Stimulated activated CD4-positive, alpha-beta T cell treated with anti-CD3 and anti-CD28 coated beads, Interleukin-12 subunit alpha, Interleukin-12 subunit beta, amount 100 ng/mL, for 24 hours (primary cell): ENCODE measurements around the gene MAB21L4.

ENCODE experiments used
- DNase-seq, 2 experiments: peaks; one replicate each; pipeline ENCODE4 v3.0.0-alpha.2; 2020; ENCODE audit warnings: low read depth in 2 of 2

MAB21L4 gene

DNA sequence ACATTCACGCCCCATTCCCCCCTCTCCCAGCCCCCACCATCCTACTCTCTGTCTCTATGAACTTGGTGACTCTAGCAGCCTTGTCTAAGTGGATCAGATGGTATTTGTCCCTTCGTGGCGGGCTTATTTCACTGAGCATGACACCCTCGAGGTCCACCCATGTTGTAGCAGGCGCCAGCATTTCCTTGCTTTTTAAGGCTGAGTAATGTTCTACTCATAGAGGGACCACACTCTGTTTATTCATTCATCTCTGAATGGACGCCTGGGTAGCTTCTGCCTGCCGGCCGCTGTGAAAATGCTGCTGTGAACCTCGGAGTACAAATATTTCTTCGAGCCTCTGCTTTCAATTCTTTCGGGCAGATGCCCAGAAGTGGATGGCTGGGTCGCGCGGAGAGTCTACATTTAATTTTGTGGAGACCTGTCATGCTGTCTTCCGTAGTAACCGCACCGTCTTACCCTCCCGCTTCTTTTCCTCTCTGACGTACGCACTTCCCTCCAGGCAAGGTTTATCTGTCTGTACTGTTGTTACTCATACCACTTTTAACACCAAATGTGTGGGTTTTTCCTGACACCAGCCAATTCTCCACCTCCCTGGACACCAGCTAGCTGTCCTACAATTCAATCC lies 15.8 kb upstream of the MAB21L4 start:
- no peak for DNase-seq

DNA sequence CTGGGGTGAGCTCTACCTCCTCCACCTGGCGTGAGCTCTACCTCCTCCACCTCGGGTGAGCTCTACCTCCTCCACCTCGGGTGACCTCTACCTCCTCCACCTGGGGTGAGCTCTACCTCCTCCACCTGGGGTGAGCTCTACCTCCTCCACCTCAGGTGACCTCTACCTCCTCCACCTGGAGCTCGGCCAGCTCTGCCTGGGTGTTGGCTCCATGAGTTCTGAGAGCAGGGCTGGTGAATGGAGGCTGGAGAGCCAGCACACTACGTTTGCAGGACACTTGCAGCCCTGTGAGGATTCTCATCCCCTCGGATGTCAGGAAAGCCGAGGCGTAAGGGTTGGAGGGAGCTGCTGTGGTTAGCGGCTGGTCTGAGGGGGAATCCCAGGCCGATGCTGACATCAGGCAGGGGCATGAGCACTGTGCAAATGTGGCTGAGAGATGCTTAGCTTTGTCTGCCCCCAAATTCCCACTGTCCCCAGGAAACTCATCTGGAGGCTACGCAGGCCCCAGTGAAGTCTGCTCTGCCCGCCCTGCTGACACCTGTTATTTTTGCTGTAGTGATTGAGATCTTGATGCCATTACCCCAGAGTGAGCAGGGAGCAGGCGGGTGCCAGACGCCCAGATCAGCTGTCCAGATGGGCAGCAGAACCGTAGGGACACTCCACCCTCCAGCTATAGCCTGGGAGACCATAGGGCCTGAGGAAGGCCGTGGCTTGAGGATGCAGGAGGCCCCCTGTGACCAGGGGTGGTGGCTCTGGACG lies 13.4 kb upstream of the MAB21L4 start:
- DNase-seq = no peak

DNA sequence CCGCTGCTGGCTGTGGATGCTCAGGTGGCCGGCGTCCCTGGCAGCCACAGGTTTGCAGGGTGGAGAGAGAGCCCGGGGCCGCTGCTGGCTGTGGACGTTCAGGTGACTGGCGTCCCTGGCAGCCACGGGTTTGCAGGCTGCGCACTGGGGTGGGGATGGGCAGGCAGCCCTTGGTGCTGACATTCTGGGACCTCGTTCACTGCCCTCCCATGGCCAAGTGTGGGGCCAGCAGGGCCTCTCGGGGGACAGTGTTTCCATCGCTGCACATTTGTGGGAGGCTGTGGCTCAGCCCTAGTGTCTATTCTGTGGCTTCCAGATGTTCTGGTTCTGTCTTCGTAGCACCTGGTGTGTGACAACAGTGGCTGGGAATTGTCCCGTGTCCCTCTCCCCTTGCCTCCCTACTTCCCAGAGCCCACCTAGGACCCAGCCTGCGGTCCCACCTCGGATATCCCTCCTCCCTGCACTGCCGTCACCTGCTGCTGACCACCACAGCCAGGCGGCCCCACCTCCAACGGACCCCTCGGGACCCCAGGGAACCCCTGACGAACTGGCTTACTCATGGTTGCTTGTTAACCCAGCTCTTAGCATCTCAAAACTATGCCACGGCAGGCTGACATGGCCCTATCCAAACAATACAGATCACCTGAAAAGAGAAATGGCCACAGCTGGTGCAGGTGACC lies 11.1 kb upstream of the MAB21L4 start:
- DNase-seq = no peak

DNA sequence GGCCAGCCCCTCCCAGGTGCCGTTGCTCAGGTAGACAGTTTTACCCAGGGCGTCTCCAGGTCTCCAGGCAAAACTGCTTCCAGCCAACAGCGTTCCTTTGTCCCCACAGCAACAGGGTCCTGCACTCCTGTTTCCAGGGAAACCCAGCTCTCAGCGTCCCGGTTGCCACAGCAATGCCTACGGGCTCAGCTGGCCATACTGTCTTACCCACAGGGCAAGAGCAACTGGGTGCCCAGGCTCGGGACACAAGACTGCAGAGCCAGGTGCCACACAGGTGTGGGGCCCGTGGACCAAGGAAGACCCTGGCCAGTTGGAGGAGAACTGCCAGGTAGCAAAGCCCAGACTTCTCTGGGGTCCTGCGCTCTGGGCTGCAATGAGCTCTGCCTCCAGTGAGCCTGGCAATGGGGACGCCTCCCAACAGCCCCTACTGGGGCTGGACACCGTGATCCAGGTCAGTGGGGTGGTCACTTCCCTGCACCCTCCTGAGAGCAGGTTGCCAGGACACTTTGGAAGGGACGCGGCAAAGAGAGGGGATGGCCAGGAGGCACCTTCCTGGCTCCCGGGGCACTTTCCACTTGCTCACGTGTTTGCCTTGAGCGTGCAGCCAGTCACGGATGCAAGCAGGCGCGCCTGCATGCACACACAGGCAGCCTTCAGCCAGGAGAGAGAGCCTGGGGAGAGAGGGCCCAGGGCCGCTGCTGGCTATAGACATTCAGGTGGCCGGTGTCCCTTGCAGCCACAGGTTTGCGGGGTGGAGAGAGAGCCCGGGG lies 10.4 kb upstream of the MAB21L4 start, which contains the start of gene CROCC2:
TSS of gene CROCC2 (plus strand) at position 196 of the 770 bp plus-strand sequence. CDS start at position 374, 178 bp downstream.
- DNase-seq = no peak

DNA sequence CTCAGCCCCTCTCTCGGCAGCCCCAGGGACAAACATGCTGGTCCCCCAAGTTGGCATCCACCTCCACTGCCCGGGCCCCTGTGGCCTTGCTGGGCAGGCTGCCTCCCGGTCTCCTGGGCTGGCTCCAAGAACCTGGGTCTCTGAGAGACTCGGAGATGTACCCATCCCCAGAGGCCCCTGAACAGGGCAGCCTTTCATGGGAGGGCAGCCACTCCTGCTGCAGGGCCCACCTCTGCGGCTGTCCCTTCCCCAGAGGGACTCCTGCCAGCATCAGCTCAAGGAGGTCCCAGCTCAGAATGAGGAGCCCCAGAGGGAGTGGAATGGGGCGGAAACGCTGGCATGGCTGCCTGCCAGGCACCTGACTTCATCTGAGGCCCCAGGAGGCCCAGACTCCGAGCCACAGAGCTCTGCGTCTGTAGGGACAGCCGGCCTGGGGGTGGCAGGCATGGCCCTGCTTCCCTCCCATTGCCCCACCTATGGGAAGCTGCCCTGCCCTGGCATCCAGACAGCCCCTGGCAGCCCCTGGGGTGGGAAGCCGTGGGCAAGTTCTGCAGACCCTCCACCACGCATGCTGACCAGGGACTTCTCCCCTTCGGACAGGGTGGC lies 9.3 kb upstream of the MAB21L4 start:
- DNase-seq = no peak

DNA sequence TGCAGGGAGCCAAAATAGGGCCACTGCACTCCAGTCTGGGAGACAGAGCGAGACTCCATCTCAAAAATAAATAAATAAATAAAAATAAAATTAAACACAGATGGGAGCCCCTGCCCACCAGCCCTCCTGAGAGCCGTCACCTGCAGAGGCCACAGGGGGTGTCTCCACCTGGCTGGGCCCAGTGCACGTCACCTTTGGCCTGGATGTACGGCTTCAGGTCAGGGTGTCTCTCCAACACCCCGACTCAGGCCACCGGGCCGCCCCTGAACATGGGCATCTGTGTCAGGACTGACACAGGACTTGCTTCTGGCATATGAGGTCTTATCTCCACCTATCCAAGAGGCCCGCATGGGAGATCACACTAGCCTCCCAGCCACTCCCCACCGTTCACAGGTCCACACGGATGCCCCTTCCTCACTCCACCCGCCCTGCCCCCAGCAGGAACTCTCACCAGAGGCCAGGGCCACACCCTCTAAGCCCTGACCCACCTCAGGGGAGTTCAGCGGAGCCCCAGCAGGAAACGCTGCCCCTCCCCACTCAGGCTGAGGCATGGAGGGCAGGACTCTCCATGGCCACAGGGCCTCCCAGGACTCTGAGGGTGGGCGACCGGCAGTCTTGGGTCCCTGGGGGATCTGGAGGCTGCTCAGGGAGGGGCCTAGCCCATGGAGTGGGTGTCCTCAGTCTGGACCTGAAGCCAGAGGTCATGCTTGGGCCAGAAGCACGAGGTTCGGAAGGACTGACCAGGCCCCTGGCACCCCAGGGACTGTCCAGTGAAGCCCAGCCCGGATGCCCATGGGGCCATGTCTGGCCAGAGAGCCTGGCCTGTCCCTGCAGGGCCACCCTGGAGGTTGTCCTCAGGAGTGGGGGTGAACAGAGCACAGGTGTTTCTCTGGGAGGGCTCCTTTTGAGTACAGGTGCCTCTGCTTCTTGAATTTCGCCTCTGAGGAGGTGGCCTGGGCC lies 8.5 kb upstream of the MAB21L4 start:
- no peak for DNase-seq

DNA sequence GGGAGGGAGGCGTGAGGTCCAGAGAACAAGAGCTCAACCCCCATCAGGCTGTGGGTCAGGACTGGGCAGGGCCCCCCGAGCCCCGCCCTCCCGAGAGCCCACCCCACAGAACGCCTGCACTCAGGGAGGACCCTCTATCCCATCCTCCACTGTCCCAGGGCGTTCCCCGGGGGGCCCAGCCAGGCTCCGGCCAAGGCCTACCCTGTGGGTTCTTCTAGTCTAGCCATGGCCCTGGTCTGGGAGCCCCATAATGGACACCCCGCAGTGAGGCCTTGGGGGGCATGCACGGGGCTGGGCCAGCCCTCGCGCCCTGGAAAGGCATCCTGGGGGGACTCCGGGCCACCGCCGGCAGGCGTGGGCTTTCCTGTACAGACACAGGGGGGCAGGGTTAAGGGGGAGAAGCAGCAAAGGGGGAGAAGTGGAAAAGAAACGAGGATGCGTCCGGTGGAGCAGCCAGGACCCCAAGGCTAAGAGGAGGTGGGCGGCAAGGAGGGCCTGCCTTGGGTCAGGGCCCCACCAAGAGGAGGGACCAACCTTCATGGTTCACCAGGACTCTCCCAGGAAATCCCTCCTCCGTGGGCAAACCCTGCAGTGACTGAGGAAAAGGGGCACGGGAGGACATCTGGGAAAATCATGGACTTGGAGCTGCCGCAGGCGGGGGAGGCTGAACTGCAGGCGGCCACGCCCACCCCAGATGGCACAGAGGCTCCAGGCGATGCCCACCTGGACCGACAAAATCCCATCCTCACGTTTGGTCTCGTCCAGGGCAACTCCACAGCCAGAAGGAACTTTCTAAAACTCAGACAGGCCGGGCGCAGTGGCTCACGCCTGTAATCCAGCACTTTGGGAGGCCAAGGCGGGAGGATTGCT lies 7.5 kb upstream of the MAB21L4 start:
- DNase-seq = no peak

DNA sequence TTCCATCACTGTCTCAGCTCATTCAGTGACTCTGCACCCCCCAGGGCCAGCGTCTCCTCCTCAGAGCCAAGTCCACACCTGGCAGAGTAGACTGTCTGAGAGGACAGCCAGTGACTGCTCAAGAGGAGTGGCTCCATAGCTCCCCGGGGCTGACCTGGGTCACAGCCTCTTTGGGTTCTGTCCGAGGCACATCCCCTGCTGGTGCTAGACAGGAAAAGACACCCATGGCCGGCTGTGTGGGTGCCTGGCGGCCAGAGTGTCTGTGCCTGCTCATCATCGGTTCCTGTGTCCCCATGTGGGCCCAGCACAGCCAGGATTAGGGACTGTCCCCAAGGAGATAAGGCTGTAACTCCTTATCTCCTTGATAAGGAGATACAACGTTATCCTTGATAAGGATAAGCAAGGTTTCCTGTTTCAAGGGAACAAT lies 6.7 kb upstream of the MAB21L4 start:
- no peak for DNase-seq

DNA sequence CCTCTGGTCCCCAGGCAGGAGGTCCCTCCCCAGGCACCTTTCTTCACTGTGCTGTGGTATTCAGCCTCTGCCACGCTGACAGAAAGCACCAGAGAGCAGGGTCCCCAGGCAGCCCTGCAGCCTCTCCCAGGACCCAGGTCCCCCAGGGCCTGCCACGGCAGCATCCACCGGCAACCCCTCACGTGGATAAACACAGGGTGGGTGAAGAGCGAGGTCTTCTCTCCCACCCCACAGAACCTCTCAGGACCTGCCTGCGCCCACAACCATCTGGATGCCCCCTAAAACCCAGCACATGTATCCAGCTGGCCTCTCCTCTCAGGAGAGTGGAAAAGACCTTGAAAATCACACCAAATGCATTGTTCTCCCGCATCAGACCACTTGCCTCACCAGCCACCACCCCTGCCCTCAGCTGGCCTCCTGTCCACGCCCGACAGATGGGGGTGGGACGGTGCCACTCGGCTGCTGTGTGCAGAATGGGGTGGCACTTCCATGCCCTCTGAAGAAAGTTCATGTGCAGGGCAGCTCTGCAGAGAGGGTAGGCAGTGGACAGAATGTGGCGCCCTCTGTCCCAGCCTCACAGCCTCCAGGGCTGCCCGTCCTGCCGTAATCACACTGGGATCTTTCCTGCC lies 6.1 kb upstream of the MAB21L4 start:
- no peak for DNase-seq

DNA sequence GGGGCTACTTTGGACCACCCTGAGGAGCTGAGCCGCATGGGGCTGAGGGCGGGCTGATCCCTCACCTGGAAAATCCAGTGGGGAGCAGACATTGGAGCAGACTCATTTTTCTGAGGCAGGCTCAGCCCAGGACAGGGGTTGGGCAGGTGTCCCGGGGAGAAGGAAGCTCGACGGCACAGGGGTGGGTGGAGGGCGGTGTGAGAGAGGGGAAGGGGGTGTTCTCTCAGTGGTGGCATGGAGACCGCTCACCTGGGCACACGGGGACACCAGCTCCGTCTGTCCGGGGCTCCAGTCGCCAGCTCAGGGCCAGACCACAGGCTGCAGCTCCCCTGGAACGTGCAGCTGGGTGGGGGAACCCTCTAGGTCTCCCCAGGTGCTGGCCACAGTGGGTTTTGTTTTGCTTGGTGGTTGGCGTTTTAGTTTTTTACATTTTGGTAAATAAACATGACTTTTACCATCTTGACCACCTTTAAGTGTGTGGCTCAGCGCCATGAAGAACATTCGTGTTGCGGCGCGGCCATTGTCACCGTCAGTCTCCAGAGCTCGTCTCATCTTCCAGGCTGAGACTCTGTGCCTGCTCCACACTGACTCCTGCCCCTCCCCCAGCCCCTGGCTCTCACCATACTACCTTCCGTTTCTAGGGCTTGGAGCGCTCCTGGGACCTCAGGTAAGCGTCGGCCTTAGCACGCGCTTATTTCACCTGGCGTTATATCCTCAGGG lies 4.3 kb upstream of the MAB21L4 start:
- no peak for DNase-seq

DNA sequence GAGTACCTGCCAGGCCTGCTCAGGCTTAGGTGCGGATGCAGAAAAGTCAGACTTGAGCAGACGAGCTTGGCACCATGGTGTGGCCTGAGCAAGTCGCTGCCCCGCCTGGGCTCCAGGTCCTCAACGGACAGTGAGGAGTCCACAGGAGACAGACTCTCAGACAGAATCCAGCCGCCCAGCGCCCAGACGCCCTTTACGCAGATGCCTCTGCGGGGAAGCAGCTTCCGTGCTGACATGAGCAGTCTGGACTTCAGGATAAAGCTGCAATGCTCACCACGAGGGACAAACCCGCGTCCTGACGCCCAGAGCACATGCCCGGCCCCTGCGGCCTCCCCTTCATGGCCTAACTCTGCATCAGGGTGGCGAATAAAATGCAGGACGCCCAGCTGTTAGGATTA lies 3.5 kb upstream of the MAB21L4 start:
- DNase-seq = no peak

DNA sequence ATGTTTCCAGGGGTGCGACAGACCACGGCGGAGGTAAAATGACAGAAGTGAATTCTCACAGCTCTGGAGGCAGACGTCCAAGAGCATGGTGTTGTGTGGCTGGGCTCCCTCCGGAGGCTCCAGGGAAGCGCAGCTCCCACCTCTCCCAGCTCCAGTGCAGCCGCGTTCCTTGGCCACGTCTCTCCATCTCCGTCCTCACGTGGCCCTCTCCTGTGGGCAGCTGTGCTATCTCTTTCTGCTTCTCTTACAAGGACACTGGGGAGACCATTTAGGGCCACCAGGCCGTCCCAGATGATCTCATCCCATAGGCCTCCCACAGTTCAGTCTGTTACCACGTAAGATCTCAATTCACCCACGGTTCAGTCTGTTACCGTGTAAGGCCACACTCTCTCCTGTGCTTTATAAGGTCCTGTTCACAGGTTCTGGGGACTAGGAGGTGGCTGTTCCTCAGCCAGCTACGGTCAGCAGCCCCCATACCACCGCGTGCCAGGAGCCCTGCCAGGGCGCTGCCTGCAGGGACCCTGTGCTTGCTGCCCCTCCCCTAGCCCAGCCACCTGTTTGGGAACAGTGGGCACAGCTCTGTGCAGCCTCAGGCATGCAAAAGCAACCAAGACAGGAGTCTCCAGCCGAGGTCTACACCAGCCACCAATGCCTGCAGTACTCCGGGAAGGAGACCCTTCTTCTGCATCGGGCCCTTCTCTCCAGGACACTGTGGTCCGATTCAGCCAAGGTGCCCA lies 2.9 kb upstream of the MAB21L4 start:
- DNase-seq = no peak

DNA sequence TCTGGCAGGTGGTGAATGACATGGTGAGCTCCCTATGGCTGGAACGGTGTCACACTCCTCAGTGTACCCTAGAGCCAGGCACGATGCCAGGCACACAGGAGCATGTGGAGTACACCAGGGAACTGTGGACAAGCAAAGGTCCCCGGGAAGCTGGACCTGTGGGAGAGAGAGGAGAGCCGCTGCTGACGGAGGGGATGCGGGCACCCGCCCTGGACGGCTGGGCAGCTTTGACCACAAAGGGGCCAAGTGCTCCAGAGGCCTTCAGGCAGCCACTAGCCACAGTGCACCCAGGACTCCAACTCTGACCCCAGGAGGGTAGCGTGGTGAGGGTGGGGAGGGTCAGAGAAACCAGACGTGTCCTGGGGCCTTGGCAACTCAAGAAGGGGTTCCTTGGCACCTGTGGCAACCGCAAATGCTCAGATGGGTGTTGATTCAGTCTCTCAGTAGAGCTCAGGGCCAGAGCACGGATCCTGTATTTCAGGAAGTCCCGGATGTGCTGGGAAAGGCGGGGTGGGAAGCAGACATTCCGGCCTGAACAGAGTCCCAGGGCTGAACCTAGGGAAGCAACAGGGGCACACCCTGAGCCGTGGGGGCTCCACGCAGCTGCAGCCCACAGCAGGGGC lies 2.3 kb upstream of the MAB21L4 start:
- DNase-seq = no peak

DNA sequence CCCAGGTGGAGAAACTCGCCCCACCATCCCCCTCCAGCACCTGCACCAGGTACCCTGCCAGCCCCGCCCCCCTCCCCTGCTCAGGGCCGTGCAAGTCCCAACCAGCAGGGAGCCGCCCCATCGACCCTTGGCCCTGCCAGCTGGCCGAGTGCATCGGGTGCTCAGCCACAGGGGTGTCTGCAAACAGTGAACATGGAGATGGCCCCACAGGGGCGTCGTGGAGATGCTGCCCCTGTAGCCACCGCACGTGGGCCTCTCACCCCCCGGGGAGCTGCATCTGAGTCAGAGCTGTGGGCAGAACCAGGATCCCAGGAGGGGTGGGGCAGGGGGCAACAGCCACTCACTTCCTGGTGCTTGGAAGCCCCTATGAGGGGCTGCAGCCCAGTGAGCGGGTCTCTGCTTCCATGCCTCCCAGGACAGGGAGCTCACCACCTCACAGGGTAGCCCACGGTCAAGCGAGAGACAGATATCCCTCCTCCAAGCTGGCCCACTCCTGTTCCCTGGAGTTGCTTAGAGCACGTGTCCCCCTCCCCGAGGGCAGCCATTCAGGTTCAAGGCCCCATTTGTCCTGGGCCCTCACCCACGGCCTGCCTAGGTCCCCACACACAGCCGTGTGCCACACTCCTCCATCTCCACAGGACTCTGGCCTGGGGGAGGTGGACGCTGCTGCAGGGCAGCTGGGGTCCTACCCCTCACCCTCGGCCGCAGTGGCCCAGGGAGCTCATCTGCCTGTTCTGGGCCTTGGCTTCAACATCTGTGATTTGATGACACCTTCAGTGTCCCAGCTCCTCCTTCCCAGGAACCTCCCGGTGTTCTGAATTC lies 1.1 kb upstream of the MAB21L4 start:
- DNase-seq = no peak

DNA sequence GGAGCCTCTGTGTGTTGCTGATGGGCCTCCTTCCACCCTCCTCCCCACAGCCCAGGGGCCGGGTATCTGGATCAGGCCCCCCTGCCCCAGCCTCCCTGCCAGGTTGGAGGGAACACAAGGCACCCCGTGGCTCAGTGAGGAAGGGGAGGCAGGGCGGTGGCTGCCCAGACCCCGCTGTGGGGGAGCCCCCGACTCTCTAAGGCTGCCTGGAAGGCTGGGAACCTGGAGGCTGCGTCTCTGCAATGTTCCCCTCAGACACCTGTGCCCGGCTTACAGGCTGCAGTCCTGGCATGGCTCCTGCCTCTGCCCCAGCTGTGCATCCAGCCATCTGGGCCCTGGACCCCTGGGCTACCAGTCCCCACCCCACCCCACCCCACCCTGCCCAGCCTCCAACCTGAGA lies 438 bp upstream of the MAB21L4 start:
- DNase-seq = no peak

DNA sequence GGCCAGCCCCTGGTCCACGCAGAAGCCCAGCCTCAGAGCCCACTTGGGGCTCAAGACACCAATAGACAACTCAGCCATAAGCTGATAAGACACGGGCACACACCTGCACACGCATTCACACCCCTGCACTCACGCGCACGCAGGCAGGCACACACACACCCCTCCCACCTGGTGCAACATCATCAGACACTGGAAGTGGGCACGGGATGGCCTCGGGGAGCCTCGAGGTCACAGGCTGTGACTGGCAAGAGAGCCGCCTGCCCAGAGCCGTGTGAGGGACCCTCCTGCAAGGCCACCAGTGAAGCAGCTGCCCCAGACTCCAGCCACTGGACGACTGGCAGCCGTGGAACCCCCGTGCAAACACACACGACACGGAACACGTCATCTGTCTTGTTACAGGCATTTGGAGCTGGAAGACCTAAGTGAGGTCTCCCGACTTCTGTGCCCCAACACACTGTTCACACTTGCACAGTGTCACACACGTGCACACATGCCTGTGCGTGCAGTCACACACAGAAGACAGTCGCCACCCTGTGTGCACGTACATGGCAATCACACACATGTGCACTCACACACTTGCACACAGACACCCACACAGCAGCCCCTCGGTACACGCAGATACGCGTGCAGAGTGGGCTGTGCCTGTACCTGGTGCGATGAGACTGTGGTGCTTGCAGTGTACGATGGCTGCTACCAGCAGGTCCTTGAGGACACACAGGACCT lies 959 bp downstream of the MAB21L4 start:
- DNase-seq = no peak
